GM10847 (cell line): ENCODE data around the gene ELF3.

ENCODE experiments used
- POLR2A ChIP-seq: IDR thresholded peaks from 2 replicates; pipeline ENCODE4 v1.6.1; 2011; ENCODE audit not compliant: insufficient read length; ENCODE audit errors: extremely low read depth

Gene ELF3

GRCh38 chr1:202016811-202017748 lies 6.7 kb downstream of the ELF3 start:
- TF ChIP-seq POLR2A, result no peak

- TF ChIP-seq POLR2A, result no peak
These were observed 7.5 kb downstream of the ELF3 start for GRCh38 chr1:202017749-202018467.

GRCh38 chr1:202018468-202019234 lies 8.3 kb downstream of the ELF3 start:
- no peak for TF ChIP-seq POLR2A

GRCh38 chr1:202023001-202023433 lies 12.6 kb downstream of the ELF3 start:
- TF ChIP-seq POLR2A, result no peak

- TF ChIP-seq POLR2A, result no peak
These were observed 18.8 kb downstream of the ELF3 start for GRCh38 chr1:202029171-202029665.

- no peak for TF ChIP-seq POLR2A
These were observed 19.3 kb downstream of the ELF3 start for GRCh38 chr1:202029727-202030126.

- TF ChIP-seq POLR2A, result no peak
These were observed 21.4 kb downstream of the ELF3 start for GRCh38 chr1:202031796-202032195.

- no peak for TF ChIP-seq POLR2A
These were observed 23.8 kb downstream of the ELF3 start for GRCh38 chr1:202034149-202034682.

- TF ChIP-seq POLR2A, result no peak
These were observed 24.5 kb downstream of the ELF3 start for GRCh38 chr1:202034683-202035462.

- no peak for TF ChIP-seq POLR2A
These were observed 26.4 kb downstream of the ELF3 start for GRCh38 chr1:202036595-202037387.

GRCh38 chr1:202037706-202038296 lies 27.4 kb downstream of the ELF3 start:
- no peak for TF ChIP-seq POLR2A

GRCh38 chr1:202038688-202039346 lies 28.4 kb downstream of the ELF3 start:
- no peak for TF ChIP-seq POLR2A
